ENCODE data around the gene INTS6L.
"Not testable (repeated sequence)": the region's sequence is repeated elsewhere in the genome, so short reads cannot be mapped to it uniquely, and the experiment has no call there.

The INTS6L gene

DNA sequence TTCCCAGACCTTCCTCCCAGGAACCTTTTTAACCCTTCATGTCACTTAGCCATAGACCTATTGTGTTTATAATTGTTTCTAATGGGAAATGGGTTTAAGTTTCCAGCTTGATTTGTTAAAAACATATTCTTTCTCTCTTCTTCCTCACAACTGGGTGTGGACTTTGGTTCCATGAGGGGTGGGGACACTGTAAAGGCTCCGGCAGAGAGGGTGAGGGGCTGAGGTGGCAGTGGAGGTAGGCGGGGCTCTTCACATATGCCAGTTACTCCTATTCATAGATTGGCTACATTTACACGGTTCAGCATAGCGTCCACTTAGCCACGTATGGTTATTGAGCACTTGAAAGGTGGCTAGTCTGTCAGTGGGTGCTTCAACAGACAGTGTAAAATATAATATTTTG, 7.8 kb downstream of the INTS6L start:
- no peak for DNase-seq (ENCODE audit: low spot score)

GRCh38 chrX:135528756-135529155, 8.3 kb downstream of the INTS6L start:
- no peak for DNase-seq (ENCODE audit: low spot score)

DNA sequence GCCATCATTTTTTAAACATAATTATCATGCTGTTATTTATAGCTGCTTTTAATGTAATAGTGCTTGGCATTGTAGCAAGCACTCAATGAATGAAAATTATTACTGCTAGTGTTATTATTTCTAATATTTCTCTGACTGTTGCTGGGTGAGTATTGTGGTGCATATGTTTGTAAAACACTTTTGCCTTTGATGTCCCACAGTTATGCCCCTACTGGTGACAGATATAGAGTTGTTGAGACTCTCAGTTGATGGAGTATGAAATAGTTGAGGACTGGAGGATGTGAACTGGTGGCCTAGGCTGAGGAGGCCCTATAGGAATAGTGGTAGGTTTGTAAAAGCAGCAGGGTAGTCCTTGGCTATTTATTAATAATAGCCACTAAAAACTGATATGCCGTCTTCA, 9.6 kb downstream of the INTS6L start:
- DNase-seq (ENCODE audit: low spot score) = no peak

GRCh38 chrX:135531813-135532212, 11.4 kb downstream of the INTS6L start:
- DNase-seq (ENCODE audit: low spot score) = no peak

DNA sequence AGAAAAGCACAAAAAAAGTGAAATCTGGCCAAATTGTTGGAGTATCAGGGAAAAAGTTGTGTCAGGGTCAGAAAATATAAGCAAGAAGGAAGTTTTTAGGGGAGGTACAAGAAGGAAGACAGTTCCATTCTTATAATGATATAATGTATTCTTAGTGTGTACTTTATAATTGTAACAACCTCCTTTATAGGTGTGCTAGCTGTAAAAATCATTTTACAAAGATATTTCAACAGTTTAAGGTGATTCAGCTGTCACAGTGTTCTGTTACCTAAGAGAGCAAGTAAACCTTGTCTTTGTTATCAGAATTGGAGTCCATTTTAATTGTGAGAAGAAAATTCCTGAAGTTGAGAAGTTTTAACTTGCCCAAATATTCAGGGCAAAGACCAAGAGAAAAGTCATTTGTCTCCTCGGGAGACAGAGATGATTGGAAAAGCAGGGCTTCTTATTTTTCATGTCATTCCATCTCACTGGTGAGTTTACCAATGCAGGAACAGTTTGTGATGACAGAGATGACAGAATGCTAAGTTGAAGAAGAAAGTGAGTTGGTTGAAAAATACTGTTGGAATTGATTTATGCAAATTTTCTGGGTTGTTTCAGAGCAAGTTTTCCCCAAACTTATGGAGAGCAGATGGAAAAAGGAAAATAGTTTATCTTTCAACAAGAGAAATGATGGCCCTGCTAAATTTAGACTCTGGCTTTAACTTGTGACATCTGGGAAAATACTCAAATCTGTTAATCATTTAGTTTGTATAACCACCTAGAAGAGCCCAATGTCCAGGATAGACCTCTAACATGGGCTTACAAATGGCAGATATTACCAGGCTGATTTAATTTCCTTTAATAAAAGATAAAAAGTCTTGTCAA, 14.8 kb downstream of the INTS6L start:
- no peak for DNase-seq (ENCODE audit: low spot score)

- no peak for DNase-seq (ENCODE audit: low spot score)
These were observed 16.4 kb downstream of the INTS6L start for GRCh38 chrX:135536877-135537276.

DNA sequence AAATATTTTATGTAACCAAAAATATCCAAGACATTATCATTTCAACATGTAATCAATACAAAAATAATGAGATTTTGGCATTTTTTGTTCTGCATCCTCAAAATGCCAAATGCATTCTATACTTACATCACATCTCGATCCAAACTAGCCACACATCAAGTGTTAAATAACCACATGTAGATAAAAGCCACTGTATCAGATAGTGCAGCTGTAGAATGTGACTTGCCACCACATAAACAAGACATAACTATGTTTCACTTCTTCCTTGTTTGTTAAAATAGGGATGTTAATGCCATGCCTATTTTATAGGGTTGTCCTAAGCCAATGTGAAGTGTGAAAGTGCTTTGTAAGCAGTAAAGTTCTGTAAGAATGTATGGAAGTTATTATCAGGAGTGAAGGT, 20.9 kb downstream of the INTS6L start:
- DNase-seq (ENCODE audit: low spot score) = no peak

- DNase-seq (ENCODE audit: low spot score) = peak; percentile 41
These were observed 22.7 kb downstream of the INTS6L start for GRCh38 chrX:135543172-135543571.

GRCh38 chrX:135543924-135544323, 23.5 kb downstream of the INTS6L start:
- DNase-seq (ENCODE audit: low spot score) = peak; percentile 24

GRCh38 chrX:135544338-135544948, 24.0 kb downstream of the INTS6L start:
- DNase-seq (ENCODE audit: low spot score) = no peak

DNA sequence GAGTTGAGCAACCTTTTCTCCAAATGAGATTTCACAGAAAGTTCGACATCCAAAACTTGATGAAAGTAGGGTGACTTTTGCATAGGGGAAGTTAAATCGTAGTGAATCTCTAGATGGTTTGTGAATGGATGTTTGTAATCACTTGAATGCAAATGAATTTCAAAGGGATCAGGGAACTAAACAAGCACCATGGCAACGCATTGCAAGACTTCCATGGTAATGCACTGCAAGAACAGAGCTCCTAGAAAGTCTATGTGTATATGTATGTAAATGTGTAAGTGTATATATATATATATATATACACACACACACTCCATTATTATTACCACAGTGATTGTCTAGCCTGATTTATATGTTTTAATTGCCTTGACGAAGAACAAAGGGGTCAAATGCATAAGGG, 27.3 kb downstream of the INTS6L start:
- no peak for DNase-seq (ENCODE audit: low spot score)

- DNase-seq (ENCODE audit: low spot score) = no peak
These were observed 29.1 kb downstream of the INTS6L start for GRCh38 chrX:135549519-135549918.

DNA sequence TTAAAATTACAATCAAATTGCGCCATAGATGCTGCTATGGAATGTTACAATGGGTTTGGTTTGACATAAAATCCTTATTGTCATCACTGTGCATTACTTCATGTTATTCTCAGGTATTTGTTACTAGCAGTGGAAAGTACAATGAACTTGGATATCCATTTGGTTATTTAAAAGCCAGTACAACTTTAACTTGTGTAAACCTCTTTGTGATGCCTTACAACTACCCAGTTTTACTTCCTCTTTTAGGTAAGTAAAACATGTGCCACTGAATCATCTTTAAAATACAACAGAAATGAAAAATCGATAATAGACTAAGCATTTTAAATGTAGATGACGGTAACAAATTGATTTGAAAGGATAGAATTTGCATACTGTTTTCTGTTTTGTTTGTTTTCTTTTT, 35.6 kb downstream of the INTS6L start:
- DNase-seq (ENCODE audit: low spot score) = no peak

DNA sequence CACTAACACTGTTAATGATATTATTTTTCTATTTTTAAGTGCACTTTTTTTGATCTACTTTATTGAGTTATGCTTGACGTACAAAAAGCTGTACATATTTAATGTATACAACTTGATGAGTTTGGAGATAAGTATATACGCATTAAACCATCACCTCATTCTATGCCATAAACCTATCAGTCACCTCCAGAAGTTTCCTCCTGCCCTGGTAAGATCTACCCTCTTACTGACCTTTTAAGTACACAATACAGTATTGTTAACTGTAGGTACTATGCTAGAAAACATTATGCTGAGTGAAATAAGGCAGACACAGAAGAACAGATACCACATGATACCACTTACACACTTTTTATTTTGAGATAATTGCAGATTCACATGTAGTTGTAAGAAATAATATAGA, 36.9 kb downstream of the INTS6L start:
- no peak for DNase-seq (ENCODE audit: low spot score)

GRCh38 chrX:135572436-135572835, 52.0 kb downstream of the INTS6L start:
- DNase-seq (ENCODE audit: low spot score) = no peak

GRCh38 chrX:135581496-135581895, 61.0 kb downstream of the INTS6L start:
- DNase-seq (ENCODE audit: low spot score) = no peak

DNA sequence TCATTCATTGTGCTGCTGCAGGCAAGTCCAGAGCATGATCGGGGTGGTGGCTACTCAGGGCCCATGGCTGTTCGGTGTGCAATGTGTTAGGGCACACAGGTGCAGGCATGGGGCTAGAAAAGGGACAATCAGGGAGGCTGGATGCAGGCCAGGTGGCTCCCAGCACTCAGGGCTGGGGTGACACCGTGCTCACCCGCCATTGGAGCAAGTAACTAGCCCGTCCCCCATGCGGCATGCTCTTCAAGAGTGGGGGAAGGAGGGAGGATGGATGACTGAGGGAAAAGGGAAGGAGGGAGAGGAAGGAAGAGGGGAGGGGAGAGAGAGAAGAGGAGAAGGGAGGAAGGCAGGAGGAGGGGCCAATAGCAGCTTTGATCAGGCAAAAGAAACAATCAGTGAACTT, 64.7 kb downstream of the INTS6L start:
- no peak for DNase-seq (ENCODE audit: low spot score)

GRCh38 chrX:135591871-135592270, 71.4 kb downstream of the INTS6L start:
- DNase-seq (ENCODE audit: low spot score) = no peak

DNA sequence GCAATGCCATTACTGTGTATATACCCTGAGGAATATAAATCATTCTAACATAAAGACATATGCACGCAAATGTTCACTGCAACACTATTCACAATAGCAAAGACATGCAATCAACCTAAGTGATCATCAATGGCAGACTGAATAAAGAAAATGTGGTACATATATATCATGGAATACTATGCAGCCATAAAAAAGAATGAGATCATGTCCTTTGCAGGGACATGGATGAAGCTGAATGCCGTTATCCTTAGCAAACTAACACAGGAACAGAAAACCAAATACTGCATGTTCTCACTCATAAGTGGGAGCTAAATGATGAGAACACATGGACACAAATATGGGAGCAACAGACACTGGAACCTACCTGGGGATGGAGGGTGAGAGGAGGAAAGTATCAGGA, 73.6 kb downstream of the INTS6L start:
- DNase-seq (ENCODE audit: low spot score) = not testable (repeated sequence)

DNA sequence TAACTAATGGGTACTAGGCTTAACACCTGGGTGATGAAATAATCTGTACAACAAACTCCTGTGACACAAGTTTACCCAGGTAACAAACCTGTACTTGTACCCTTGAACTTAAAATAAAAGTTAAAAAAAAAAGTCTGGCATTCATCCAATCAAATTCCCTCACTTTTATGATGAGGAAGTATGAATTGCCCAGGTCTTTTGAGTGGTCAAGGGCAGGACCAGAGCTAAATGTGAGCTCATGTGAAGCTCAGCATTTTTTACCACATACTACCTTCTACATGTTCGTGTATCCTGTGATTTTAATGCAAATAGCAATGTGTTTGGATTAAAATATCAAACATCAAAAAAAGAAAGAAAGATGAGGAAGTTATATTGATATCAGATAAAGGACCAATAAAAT, 74.0 kb downstream of the INTS6L start:
- DNase-seq (ENCODE audit: low spot score) = not testable (repeated sequence)

DNA sequence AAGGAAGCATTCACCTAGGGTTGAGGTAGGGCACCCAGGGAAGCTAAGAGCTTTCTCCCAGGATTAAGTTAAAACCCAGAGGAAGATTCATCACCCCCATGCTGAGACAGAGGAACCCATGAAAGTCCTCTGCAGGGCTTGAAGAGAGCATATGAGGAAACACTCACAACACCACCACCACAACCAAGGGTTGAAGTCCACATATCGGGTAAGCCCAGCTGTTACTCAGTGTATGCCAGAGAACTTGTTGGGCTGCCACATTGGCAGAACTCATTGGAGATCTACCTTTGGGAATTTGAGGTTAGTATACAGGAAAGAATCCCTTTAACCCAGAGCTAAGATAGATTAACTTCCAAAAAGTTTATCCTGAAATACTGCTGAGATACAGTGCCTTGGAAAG, 75.1 kb downstream of the INTS6L start:
- no peak for DNase-seq (ENCODE audit: low spot score)

- peak; percentile 66 for DNase-seq (ENCODE audit: low spot score)
These were observed 76.0 kb downstream of the INTS6L start for GRCh38 chrX:135596495-135596894.

DNA sequence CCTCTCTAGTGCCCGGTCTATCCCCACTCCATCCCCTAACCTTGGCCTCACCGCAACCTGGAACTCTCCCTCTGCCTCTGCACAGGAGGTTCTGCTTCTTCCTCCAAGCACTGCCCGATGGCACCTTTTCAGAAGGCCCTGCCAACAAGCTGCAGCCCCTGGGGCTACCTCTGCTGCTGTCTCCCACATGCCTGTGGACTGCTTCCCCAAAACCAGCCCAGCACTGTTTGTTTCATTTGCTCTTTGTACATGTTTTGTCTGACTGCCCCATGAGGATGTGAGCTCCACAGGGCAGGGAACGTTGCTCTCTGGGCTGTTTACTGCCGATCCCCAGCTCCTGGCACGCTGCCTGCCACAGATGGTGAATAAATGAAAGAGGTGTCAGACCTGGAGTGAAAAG, 85.4 kb downstream of the INTS6L start:
- DNase-seq (ENCODE audit: low spot score) = no peak

Measured in D341Med (cell line).